HG03565 (cell line): ENCODE measurements around the gene PRICKLE3.

Experiments used
- ATAC-seq: cut with Tn5 transposase; IDR thresholded peaks from one replicate; pipeline ENCODE4 v1.9.1; 2021; ENCODE audit warnings: mild to moderate bottlenecking, moderate library complexity; ENCODE audit not compliant: unreplicated experiment

The PRICKLE3 gene

DNA sequence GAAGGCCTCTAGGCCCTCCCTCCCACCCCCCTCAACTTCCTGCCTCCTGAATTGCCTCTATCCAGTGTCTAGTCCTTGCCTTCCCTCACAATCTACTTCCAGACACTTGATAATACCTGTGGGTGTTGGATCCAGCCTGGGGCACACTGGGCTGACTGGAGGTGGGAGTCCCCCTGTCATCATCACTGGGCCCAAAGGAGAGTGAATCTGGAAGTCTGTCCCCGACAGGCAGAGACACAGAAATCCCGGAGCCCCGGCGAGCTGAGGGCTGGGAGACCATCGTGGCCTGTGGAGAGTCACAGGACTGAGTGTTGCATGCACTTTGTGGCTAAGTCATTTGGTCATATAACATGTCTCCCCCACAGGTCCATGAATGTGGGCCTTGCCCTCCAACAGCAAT is 22.2 kb upstream of the PRICKLE3 start:
- no peak for ATAC-seq

DNA sequence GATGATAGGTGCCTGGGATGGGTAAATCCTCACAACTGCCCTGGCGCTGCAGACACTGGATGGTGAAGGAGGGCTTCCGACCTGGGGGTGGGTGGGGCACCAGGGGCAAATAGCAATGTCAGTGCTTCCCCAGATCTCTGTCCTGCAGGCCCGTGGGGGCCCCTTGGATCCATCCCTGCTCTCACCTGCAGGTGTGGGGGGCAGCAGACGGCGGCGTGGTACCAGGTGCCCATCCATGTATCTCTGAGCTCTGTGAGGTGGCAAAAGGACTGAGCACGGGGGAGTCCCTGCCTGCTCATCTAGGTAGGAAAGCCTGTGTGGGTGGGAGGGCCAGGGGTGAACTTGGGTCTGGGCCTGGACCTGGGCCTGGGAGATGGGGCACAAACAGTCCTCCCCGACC is 20.4 kb upstream of the PRICKLE3 start:
- ATAC-seq, result no peak

DNA sequence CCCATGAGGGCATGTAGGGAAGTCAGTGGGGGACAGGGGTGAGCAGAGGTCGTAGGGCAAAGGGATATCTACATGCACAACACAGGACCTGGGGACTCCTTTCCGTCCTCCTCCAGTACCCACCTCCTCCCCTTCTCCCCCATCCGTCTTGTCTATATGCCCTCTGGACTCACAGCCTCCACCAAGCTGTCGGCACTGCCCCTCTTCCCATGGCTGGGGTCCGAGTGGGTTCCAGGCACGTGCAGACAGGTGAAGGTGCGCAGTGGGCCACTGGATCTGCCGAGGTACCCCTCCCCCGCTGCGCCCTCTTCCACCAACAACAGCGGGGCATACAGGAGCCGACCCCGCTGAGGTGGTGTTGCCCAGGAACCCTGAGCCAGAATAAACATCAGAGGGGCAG is 19.3 kb upstream of the PRICKLE3 start:
- ATAC-seq, result no peak

DNA sequence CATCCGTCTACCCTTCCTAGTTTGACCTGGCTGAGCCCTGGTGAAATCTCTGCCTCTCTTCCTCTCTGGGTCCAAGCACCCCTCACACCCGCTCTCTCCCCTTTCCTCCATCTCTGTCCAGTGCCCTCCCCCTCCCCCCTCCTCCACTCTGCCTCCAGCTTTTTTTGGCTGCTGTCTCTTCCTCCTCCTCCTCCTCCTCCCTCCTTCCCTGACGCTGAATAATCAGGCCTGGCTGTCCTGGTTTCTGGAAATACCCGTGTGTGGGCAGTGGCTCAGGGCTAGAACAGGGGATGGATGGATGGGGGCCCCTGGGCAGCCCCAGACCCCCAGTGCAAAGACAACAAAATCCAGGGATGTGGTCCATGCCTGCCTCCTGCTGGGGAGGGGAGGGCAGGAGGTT is 18.5 kb upstream of the PRICKLE3 start:
- ATAC-seq, result no peak

DNA sequence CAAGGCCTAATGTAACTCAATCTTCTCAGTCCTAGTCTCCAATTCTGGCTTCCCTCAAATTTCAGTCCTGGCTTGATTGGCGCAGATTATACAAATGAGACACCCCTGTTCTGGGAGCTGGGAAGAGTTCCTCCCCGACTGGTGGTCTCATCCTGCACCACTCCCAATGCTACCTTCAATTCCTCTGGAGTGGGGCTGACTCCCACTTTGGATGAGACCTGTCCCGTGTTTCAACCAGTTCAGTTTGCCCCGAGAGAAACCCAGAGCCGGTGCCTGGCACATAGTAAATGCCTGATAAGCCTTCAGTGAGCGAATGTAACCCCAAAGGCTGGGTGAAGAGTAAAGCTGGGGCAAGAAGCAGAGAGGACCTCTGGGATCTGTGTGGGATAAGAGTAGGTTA is 17.8 kb upstream of the PRICKLE3 start:
- no peak for ATAC-seq

DNA sequence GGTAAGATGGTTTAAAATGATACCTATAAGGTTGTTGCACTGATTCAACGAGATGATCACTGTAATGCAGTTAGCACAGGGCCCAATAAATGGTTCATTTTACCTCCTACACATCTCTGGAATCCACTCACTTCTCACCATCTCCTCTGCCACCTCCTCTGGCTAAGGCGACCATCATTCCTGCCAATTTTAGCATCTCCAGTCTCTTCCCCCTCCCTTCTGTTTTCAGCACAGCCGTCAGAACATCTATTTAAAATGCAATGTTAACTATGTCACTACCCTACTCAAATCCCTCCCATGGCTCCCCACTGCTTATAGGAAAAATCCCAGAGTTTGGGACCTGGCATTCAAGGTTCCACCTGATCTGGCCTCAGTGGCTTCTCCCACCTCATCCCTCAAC is 17.4 kb upstream of the PRICKLE3 start:
- ATAC-seq, result no peak

DNA sequence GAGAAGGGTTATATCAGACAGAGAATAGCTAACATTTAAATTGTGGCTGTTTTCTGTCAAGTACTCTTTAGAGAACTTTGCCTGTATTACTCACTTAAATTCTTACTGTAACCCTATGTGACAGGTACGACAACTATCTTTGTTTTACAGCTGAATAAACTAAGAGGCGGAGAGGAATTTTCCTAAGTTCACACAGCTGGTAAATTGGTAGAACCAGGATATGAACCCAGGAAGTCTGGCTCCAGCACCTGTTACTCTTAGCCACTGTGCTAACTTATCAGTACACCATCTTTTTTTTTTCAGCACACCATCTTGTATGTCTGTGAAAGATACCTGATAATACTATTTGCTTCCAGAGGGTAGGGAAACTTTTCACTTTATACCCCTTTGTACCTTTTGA is 15.8 kb upstream of the PRICKLE3 start:
- ATAC-seq, result no peak

DNA sequence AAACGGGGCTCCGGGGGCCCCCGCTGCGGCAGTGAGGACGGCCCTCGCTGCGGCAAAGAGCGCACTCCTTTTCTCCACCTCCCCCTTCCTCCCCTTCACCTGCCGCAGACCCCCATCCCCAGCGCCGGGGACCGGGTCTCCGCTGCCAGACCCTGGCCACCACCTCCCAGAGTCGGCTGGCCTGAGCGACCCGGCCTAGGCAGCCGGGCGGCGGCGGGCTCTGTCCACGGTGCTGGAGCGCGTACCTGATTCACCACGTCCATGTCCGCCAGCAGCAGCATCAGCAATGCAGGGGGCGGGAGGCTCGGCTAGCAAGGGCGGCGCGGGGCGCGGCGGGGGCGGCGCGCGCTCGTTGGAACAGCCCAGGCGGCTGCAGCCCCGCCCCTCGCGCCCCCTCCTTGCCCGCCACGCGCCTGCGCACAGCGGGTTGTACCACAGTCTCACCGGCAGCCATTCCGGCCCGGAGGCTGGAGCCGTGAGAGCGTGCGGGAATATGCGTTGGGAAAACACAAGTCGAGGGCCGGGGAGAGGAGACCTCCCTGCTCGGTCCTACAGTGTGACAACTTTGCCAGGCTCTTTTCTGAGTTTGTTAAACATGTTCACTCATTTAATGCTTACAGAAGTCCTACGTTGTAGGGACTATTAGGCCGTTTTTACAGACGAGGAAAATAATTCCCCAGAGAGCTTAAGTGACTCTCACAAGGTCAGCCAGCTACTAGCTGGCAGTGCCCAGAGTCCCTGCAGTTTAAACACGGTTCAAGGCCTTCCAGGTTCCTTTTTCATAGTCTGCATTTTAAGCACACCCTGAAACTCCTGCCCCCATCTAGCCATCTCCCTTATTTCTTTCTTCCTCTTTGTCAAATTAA is 14.0 kb upstream of the PRICKLE3 start, which contains the start of gene SYP:
Gene SYP, minus strand, starts transcription at position 288 of the 866 bp plus-strand sequence. Its CDS starts 7 bp downstream, at position 281.
- ATAC-seq, result peak; percentile 97

DNA sequence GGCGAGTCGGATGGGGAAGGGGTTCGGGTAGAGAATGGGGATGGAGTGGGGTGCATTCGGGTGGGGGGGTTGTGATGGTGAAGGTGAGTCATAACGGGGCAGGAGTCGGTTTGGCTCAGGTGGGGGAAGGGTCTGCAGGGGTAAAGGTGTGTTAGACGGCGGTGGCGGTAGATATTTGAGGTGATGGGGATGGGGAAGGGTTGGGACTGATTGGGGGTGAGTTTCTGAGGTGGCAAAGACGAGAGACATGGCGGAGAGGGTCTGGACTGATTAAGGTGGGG is 13.1 kb upstream of the PRICKLE3 start:
- no peak for ATAC-seq

DNA sequence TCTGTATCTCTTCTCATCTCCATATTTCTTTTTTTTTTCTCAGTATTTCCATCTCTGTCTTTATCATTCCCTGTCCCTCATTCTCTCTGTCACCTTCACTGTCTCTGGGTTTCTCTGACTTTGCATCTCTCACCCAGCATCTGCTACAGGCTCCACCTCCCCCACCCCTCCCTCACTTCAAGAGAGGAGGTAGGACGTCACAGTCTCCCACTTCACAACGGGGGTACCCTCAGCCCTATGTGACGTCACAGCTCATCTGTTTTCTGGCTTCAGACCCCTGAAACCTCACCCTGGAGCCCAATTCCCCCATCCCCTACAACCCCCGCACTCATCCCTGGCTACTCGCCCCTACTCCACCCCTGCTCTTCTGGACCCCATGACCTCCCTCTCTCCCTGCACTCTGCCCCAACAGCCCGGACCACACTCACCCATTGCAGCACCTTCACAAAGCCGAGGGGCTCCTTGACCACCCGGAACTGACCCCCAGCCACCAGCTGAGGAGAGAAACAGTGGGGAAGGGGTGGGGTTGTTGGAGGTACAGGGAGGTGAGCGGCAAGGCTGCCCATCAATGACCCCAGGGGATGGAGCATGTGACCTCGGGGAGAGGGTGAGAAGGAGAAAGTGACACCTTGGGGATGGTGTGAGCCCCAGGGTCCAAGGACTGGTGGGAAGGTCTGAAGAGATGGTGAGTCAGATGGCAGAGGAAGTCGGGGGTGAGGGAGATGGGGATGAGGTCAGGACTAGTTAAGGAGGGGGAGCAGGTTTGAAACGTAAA is 12.6 kb upstream of the PRICKLE3 start:
- no peak for ATAC-seq

DNA sequence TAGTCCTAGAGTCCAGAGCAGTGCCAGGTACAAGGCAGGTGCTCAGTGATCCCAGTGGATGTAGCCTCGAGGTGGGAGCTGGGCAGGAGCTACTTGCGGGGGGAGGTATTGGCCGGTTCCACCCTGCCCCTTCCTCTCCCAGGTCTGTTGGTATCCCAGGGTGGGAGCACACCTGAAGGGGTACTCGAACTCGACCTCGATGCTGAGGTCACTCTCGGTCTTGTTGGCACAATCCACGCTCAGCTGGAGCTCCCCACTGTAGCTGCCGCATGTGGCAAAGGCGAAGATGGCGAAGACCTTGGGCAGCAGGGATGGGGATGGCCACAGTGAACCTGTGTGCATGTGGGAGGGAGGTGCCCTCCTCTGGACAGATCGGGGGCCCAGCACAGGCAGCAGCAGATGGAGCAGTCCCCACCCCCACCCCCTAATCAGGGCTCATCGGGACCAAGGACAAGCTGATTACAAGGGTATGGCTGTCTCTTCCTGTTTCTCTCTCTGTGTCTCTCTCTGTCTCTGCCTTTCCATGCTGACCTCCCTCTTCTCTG is 11.4 kb upstream of the PRICKLE3 start:
- ATAC-seq, result no peak

DNA sequence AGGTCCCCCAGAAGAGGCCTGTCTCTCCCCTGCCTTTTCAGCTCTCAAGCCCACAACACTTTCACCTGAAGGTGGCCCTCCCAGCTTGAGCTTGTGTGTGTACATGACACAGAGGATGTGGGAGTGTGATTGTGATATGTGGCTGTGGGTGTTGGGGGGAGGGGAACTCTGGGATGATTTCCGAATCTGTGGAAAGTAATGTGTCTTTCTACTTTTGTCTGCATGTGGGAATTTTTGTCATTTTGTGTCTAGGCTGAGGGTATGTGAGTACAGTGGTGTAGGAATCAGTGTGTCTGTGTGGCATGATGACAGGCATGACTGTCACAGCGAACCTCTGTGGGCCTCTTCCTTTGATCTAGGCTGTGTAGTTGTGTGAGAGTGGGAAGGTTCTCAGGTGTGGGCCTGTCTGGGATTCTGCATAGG is 7.4 kb upstream of the PRICKLE3 start:
- no peak for ATAC-seq

DNA sequence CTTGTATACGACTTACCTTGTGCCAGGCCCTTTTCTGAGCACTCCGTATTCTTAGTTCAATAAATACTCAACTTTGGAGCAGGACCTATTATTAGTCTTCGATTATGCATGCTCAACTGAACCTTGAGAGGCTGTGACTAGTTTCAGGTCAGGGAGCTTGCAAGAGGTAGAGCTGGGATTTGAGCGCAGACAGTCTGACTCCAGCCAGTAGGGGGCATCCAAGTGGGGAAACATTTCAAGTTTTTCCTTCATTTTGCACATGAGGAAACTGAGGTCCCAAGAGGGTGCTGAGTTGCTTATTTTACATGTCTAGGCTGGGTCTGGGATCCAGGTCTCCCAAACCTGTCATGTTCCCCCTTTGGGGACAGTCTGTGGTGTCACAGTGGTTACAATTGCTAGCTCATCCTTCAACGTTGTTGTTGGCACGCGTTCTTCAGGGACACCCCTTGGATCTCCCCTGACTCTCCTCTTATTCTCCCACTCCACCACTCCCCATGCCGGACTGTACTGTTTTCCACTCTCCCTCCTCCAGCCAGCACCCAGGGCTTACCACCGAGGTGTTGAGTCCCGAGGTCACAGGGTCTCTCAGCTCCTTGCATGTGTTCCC is 6.7 kb upstream of the PRICKLE3 start:
- no peak for ATAC-seq

DNA sequence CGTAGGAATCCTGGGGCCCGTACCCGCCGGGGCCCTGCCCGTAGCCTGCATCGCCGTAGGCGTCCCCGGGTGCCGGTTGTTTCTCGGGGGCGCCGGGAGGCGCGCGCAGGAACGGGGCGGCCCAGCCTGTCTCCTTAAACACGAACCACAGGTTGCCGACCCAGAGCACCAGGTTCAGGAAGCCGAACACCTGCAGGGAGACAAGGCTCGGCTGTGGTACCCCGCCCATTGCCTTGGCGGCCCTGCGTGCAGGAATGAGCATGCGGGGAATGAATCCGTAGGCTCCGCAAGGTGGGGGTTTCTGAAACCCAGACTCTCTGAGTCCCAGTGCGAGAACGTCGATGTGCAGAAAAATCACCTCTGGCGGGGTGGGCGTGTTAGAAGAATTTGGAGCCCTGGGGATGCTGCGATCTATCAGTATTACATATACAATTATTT is 5.4 kb upstream of the PRICKLE3 start:
- peak; percentile 7 for ATAC-seq

DNA sequence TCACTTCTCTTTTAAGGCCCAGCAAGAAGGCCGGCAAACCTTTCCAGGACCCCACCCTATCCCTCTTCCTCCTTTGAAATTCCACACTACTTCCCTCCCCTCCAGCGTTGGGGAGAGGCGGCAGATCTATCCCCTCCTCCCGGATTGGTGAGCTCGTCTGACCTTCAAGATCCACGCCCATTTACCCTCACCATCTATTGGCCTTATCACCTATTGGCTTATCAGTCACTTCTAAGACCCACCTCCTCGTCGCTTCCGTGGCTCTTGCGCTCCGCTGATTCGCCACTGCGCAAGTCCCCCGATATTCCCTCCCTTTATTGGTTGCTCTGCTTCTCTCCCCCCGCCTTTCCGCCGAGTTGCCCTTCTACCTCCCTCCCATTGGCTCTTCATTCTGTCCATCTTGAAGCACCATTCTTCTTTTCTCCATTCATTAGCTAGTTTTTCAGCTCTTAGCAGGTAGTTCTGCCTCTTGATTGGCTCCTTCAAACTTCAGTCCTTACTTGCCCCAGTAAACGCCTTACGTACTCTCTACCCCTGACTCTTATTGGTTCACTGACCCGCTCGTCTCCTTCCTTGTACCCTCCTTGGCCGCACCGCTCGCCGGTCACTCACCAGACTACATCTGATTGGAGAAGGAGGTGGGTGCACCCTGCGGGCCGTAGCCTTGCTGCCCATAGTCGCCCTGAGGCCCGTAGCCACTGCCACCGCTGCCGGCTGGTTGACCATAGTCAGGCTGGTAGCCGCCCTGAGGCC is 4.8 kb upstream of the PRICKLE3 start:
- ATAC-seq, result peak; percentile 90

DNA sequence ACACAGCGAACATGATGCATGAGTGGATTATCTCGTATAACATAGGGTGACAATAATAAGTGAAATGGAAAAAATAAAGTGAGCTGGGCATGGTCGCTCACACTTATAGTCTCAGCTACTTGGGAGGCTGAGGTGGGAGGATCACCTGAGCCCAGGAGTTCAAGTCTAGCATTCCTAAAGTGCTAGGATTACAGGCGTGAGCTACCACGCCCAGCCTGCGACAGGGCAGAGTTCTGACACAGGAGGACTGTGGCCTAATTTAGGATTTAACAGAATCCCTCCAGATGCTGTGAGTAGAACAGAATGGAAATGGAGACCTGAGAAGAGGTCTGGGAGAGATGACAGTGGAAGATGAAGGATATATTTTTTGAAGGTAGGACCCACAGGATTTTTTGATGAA is 3.4 kb upstream of the PRICKLE3 start:
- no peak for ATAC-seq

DNA sequence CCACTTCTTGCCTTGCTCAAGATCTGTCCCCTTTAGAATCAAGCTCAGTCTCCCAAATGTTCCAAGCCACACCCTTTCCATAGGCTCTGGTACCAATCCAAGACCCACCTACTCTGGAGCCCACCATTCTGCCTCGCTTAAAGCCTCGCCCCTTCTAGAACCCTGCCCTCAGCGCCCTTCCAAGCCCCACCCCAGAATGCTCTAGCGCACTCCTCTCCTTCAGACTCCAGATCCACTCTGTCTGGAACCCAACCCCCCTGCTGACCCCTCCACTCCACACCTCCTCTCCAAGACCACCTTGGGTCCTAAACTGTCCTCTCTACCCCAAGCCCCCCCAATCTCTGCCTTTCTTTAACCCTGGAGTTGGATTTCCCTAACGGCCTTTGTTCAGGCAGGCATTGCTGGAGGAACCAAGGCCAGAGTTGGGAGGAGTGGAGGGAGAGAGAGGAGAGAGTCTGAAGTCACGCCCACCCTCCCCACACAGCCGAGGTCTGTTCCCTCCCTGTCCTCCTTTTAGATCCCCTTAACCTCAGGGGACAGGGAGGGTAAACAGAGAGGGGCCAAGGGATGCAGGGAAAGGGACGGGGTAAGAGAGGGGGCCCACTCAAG is 2.4 kb upstream of the PRICKLE3 start:
- no peak for ATAC-seq

DNA sequence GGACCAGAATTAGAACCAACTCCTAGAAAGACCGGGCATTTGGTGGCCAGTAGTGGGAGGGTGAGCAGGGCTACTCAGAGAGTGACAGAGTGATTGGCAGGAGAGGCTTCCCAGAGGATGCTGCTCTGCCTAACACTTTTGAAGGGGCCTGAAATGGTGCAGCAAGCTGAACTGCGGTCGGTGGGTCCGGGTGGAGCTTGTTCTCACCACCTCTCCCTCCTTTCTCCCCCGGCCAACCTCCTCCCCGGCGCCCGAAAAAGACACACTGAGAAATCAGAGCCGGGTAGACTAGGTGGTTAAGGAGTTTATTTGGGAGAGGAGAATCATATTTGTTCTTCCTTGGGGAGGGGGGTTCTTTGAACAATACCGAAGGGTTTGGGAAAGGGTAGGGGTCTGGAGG is 1.4 kb upstream of the PRICKLE3 start:
- ATAC-seq, result no peak

DNA sequence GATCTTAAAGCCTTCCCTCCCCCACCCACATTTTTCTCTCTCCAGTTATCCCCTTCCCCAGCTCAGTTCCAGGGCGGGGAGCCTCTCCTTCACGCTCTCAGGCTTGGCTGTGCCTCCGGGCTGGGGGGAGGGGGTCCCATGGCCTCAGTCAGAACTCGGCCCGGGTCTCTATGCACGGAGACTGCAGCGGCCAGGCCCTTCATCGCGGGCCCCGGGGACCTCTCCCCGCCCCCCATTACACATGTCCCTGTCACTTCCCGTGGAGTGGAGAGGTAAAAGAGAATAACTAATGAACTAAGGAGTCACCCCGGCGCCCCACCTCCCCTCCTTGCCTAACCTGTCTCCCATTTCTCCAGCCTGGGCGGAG is 838 bp upstream of the PRICKLE3 start:
- no peak for ATAC-seq
